Erythroblast (primary cell): ENCODE data around the gene CHTF18.

ENCODE experiments used
- DNase-seq, 2 experiments: peaks; one replicate each; lab custom pipeline; 2025; lab: John Stamatoyannopoulos, UW
- GATA1 ChIP-seq: IDR thresholded peaks from 2 replicates; pipeline ENCODE4 v1.6.1; 2011; ENCODE audit warnings: low read depth, mild to moderate bottlenecking, control low read depth, low read length, moderate library complexity
- POLR2A ChIP-seq: IDR thresholded peaks from 2 replicates; pipeline ENCODE4 v1.6.1; 2011; ENCODE audit warnings: mild to moderate bottlenecking, low read length

Gene CHTF18

GRCh38 chr16:796296-797119 is 8.1 kb downstream of the CHTF18 start:
- DNase-seq: no peak
- TF ChIP-seq POLR2A (no peak), GATA1 (no peak)

GRCh38 chr16:797120-797420 is 8.7 kb downstream of the CHTF18 start:
- TF ChIP-seq POLR2A: no peak
- no peak for TF ChIP-seq GATA1
- DNase-seq: no peak

- no peak for DNase-seq
- TF ChIP-seq GATA1 (no peak), POLR2A (no peak)
Measured at GRCh38 chr16:797686-798085, 9.3 kb downstream of the CHTF18 start.

GRCh38 chr16:798666-799065 is 10.2 kb downstream of the CHTF18 start:
- DNase-seq: no peak
- TF ChIP-seq POLR2A (no peak), GATA1 (no peak)

- no peak for TF ChIP-seq GATA1
- no peak for TF ChIP-seq POLR2A
- DNase-seq: no peak
Measured at GRCh38 chr16:799111-799947, 10.9 kb downstream of the CHTF18 start.

- no peak for TF ChIP-seq GATA1
- no peak for TF ChIP-seq POLR2A
- no peak for DNase-seq
Measured at GRCh38 chr16:799948-800833, 11.8 kb downstream of the CHTF18 start, which contains the start of gene GNG13. TSS of gene GNG13 (minus strand) at chr16:800734. CDS start at chr16:799077, 1,657 bp downstream.

- TF ChIP-seq POLR2A: no peak
- no peak for TF ChIP-seq GATA1
- no peak for DNase-seq
Measured at GRCh38 chr16:800834-801511, 12.6 kb downstream of the CHTF18 start.

GRCh38 chr16:801584-802363 is 13.4 kb downstream of the CHTF18 start:
- TF ChIP-seq POLR2A: peak; percentile 23
- TF ChIP-seq GATA1: no peak
- no peak for DNase-seq

GRCh38 chr16:802461-802860 is 14.0 kb downstream of the CHTF18 start:
- TF ChIP-seq POLR2A (no peak), GATA1 (no peak)
- DNase-seq: no peak

- TF ChIP-seq POLR2A (no peak), GATA1 (no peak)
- no peak for DNase-seq
Measured at GRCh38 chr16:802914-803753, 14.7 kb downstream of the CHTF18 start.

- TF ChIP-seq POLR2A (no peak), GATA1 (no peak)
- DNase-seq: no peak
Measured at GRCh38 chr16:803754-804080, 15.3 kb downstream of the CHTF18 start.
